ENCODE data around the gene NTM.

The NTM gene

GRCh38 chr11:131467645-131468394, 97.4 kb downstream of the NTM start:
- Histone ChIP-seq H3K27ac (replicated peaks) (no peak overlapping the region), H3K4me3 (replicated peaks; ENCODE audit: insufficient read depth, low read length) (no peak overlapping the region), H3K27me3 (ENCODE audit: insufficient read depth, poor library complexity, severe bottlenecking) (peaks cover 13% of the 10 kb centered on the region)
- no peak for TF ChIP-seq CTCF (IDR thresholded peaks at IDR 0.05; ENCODE audit: insufficient read depth, low read length)
- no peak for TF ChIP-seq REST (IDR thresholded peaks at IDR 0.05; ENCODE audit: insufficient replicate concordance, low read depth)
- no peak for TF ChIP-seq POLR2AphosphoS5 (IDR thresholded peaks at IDR 0.05; ENCODE audit: low read depth)
- no peak for TF ChIP-seq GABPA (IDR thresholded peaks at IDR 0.05; ENCODE audit: low read depth)
- no peak for TF ChIP-seq SPI1 (IDR thresholded peaks at IDR 0.05; ENCODE audit: borderline replicate concordance, low read depth)
- no peak for DNase-seq (ENCODE audit: low read depth in 1 of 2, low spot score in 1 of 2)

DNA sequence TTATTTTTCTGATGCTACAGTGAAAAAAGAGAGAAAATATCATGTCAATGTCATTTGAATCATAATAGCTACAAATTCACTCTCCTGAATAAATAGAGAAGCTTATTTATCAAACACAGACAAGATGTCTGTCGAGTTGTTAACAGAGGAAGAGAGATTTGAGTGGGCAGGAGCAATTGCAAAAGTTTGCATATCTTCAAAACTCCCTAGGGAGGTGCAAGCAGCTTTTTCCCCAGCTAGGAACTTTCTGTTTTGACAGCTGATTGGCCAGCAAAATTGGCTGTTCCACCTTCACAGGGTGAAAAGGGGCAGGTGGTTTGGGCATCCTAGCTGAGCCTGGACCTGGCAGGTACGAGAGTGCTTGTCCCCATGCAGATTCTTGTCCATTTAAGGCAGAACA, 98.2 kb downstream of the NTM start:
- H3K4me3 ChIP-seq (replicated peaks; ENCODE audit: insufficient read depth, low read length): no peak overlapping the region
- DNase-seq (ENCODE audit: low read depth in 1 of 2, low spot score in 1 of 2): no peak
- peaks cover 12% of the 10 kb centered on the region for H3K27me3 ChIP-seq (ENCODE audit: insufficient read depth, poor library complexity, severe bottlenecking)
- TF ChIP-seq REST (IDR thresholded peaks at IDR 0.05; ENCODE audit: insufficient replicate concordance, low read depth) (no peak), POLR2AphosphoS5 (IDR thresholded peaks at IDR 0.05; ENCODE audit: low read depth) (no peak), CTCF (IDR thresholded peaks at IDR 0.05; ENCODE audit: insufficient read depth, low read length) (no peak), GABPA (IDR thresholded peaks at IDR 0.05; ENCODE audit: low read depth) (no peak), SPI1 (IDR thresholded peaks at IDR 0.05; ENCODE audit: borderline replicate concordance, low read depth) (no peak)
- H3K27ac ChIP-seq (replicated peaks): no peak overlapping the region

DNA sequence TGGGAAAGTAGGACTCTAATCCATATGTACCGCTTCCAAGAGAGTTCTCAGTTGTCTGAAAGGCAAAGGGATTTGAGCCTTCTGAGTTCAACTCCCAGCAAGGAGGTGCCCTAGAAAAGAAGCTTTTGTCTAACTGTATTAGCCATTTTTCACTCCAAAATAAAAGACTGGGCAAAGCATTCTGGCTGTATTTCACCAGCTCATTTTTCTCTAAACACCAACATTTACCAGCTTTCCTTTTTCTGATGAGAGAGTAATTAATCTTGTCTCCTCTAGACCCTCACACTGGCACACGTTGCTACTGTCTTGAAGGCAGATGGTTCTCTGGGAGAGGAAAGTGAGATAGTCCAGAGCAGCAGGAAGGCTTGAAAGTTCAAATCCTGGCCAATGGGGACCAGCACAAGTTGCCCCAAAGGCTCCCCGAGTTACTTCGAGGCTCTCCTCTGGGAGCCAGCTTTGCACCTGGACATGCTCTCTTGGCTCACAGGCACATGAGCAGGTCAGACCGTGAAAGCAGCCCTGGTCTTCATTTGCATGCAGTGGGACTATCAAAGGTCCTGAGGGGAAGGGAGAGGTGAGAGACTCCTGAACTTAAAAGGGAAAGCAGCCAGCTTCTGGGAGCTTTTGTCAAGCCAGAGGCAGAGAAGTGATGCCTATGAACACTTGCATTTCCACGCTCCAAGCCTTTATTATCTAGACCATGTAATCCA, 100.0 kb downstream of the NTM start:
- Histone ChIP-seq H3K4me3 (replicated peaks; ENCODE audit: insufficient read depth, low read length) (no peak overlapping the region), H3K27ac (replicated peaks) (no peak overlapping the region), H3K27me3 (ENCODE audit: insufficient read depth, poor library complexity, severe bottlenecking) (no peaks in the 10 kb centered on the region)
- TF ChIP-seq REST (IDR thresholded peaks at IDR 0.05; ENCODE audit: insufficient replicate concordance, low read depth) (no peak), SPI1 (IDR thresholded peaks at IDR 0.05; ENCODE audit: borderline replicate concordance, low read depth) (no peak)
- DNase-seq (ENCODE audit: low read depth in 1 of 2, low spot score in 1 of 2): no peak
